SK-N-SH (cell line): ENCODE data around the gene EIF2AK2. TPM values are rescaled to one million over a fixed set of nuclear protein-coding genes. Genes with fewer than 3 reads are reported as not detected.
A peak's percentile ranks its signal among the peaks of the same experiment; 100 is the strongest.

Experiments used
- CTCF ChIA-PET: fragments of 300-600, 350-600 bp; formaldehyde crosslinking; extraction: SDS; loops from one replicate; lab custom pipeline; 2021; lab: Yijun Ruan, JAX
- POLR2A ChIA-PET: fragments of 350-600 bp; sonication (Branson Sonifier 250); formaldehyde crosslinking; extraction: SDS; loops from one replicate; lab custom pipeline; 2020; ENCODE audit warnings: antibody characterized with exemption, inconsistent platforms; lab: Yijun Ruan, JAX
- DNase-seq: peaks from one replicate; pipeline ENCODE4 v3.0.0; 2012
- H2AFZ ChIP-seq: fragments of 200-600 bp; sonication (generic); 2 replicates; pipeline ENCODE4 v1.8.1; 2016; ENCODE audit warnings: antibody characterized with exemption, mild to moderate bottlenecking, low read depth
- H3F3A ChIP-seq: fragments of 200-600 bp; sonication (generic); replicated peaks from 2 replicates; pipeline ENCODE3; 2016; ENCODE audit warnings: antibody characterized with exemption, mild to moderate bottlenecking; ENCODE audit not compliant: insufficient read depth
- H3K27ac ChIP-seq, 2 experiments: fragments of 200-500 bp in 1 of 2; fragments of 200-600 bp in 1 of 2; sonication (Bioruptor generic) in 1 of 2; sonication (generic), shearing (Covaris generic) in 1 of 2; 2 replicates each; pipeline versions ENCODE4 v1.5.1 to v1.6.1; 2014 to 2016; ENCODE audit warnings: low read depth in 2 of 2, inconsistent platforms in 1 of 2, low read length in 1 of 2, mild to moderate bottlenecking in 1 of 2, mixed read lengths in 1 of 2
- H3K27me3 ChIP-seq: fragments of 200-600 bp; sonication (generic), shearing (Covaris generic); 2 replicates; pipeline ENCODE4 v1.6.1; 2016; ENCODE audit warnings: mixed run types; ENCODE audit not compliant: insufficient read depth
- H3K36me3 ChIP-seq, 2 experiments: fragments of 200-500 bp in 1 of 2; fragments of 200-600 bp in 1 of 2; sonication (Bioruptor generic) in 1 of 2; sonication (generic) in 1 of 2; replicated peaks in 1 of 2; 2 replicates each; pipeline versions ENCODE3 to v1.5.1; 2014 to 2016; ENCODE audit warnings: low read length in 1 of 2, mild to moderate bottlenecking in 1 of 2; ENCODE audit not compliant: insufficient read depth in 2 of 2, control insufficient read depth in 1 of 2
- H3K4me1 ChIP-seq, 2 experiments: fragments of 200-500 bp in 1 of 2; fragments of 200-600 bp in 1 of 2; sonication (Bioruptor generic) in 1 of 2; sonication (generic), shearing (Covaris generic) in 1 of 2; 2 replicates each; pipeline versions ENCODE4 v1.5.1 to v1.6.1; 2014 to 2016; ENCODE audit warnings: low read depth in 1 of 2, low read length in 1 of 2, mixed run types in 1 of 2; ENCODE audit not compliant: insufficient read depth in 2 of 2, control insufficient read depth in 1 of 2
- H3K4me2 ChIP-seq: fragments of 200-600 bp; sonication (generic), shearing (Covaris generic); 2 replicates; pipeline ENCODE4 v1.6.1; 2017; ENCODE audit warnings: mixed run types
- H3K4me3 ChIP-seq, 2 experiments: fragments of 200-500 bp in 1 of 2; fragments of 200-600 bp in 1 of 2; sonication (Bioruptor generic) in 1 of 2; sonication (generic), shearing (Covaris generic) in 1 of 2; 2 replicates each; pipeline versions ENCODE4 v1.5.1 to v1.8.1; 2014 to 2016; ENCODE audit warnings: low read depth in 2 of 2, inconsistent platforms in 1 of 2, low read length in 1 of 2, mild to moderate bottlenecking in 1 of 2, mixed read lengths in 1 of 2, moderate library complexity in 1 of 2
- H3K79me2 ChIP-seq: fragments of 200-600 bp; sonication (generic); 2 replicates; pipeline ENCODE4 v1.8.1; 2017; ENCODE audit warnings: mild to moderate bottlenecking; ENCODE audit not compliant: insufficient read depth
- H3K9ac ChIP-seq: fragments of 200-600 bp; sonication (generic); 2 replicates; pipeline ENCODE4 v1.6.1; 2017; ENCODE audit warnings: mixed run types
- H3K9me2 ChIP-seq: fragments of 200-600 bp; sonication (generic); 2 replicates; pipeline ENCODE4 v1.6.1; 2017; ENCODE audit warnings: mixed run types
- H3K9me3 ChIP-seq: fragments of 200-600 bp; sonication (generic); 2 replicates; pipeline ENCODE4 v1.6.1; 2017; ENCODE audit warnings: mixed run types, mild to moderate bottlenecking, moderate library complexity
- H4K20me1 ChIP-seq: fragments of 200-600 bp; sonication (generic); 2 replicates; pipeline ENCODE4 v1.6.1; 2017; ENCODE audit warnings: mild to moderate bottlenecking, mixed run types; ENCODE audit not compliant: insufficient read depth
- CHD2 ChIP-seq: fragments of 150-350 bp; IDR thresholded peaks from 2 replicates; pipeline ENCODE4 v1.6.1; 2018; ENCODE audit warnings: low read length; ENCODE audit not compliant: partially characterized antibody
- ELF1 ChIP-seq: IDR thresholded peaks from 2 replicates; pipeline ENCODE4 v1.4.0; 2012
- FOSL2 ChIP-seq: IDR thresholded peaks from 2 replicates; pipeline ENCODE4 v1.4.0; 2012; ENCODE audit warnings: low read depth, mild to moderate bottlenecking, moderate library complexity, borderline replicate concordance
- FOXJ3 ChIP-seq: sonication (generic); formaldehyde crosslinking; IDR thresholded peaks from 2 replicates; pipeline ENCODE4 v1.5.1; 2020; ENCODE audit warnings: mild to moderate bottlenecking, missing genetic modification reagents
- FOXM1 ChIP-seq: IDR thresholded peaks from 2 replicates; pipeline ENCODE4 v1.4.0; 2012; ENCODE audit warnings: low read depth, mild to moderate bottlenecking
- MEF2A ChIP-seq: IDR thresholded peaks from 2 replicates; pipeline ENCODE4 v1.4.0; 2012; ENCODE audit warnings: low read depth, borderline replicate concordance
- MXI1 ChIP-seq: IDR thresholded peaks from 2 replicates; pipeline ENCODE4 v1.6.1; 2012; ENCODE audit warnings: mild to moderate bottlenecking, low read depth, low read length, improper control_type of control experiment
- NRF1 ChIP-seq: IDR thresholded peaks from 2 replicates; pipeline ENCODE4 v1.6.1; 2012; ENCODE audit warnings: low read depth, mild to moderate bottlenecking, low read length
- PBX3 ChIP-seq: IDR thresholded peaks from 2 replicates; pipeline ENCODE4; 2012
- POLR2AphosphoS5 ChIP-seq: IDR thresholded peaks from 2 replicates; pipeline ENCODE4 v1.6.1; 2012; ENCODE audit warnings: low read depth, low read length
- REST ChIP-seq: IDR thresholded peaks from 2 replicates; pipeline ENCODE4 v1.6.1; 2012; ENCODE audit warnings: mild to moderate bottlenecking, low read depth, low read length, moderate library complexity
- RFX5 ChIP-seq: IDR thresholded peaks from 2 replicates; pipeline ENCODE4 v1.6.1; 2012; ENCODE audit warnings: mild to moderate bottlenecking, improper control_type of control experiment, low read length
- SIN3A ChIP-seq: IDR thresholded peaks from 2 replicates; pipeline ENCODE4 v1.6.1; 2012; ENCODE audit warnings: low read depth, mild to moderate bottlenecking, low read length, moderate library complexity, borderline replicate concordance
- SMC3 ChIP-seq: IDR thresholded peaks from 2 replicates; pipeline ENCODE4 v1.6.1; 2012; ENCODE audit warnings: low read depth, low read length, improper control_type of control experiment
- TAF1 ChIP-seq: IDR thresholded peaks from 2 replicates; pipeline ENCODE4 v1.6.1; 2012; ENCODE audit warnings: low read depth, mild to moderate bottlenecking, low read length, moderate library complexity, borderline replicate concordance
- USF2 ChIP-seq: fragments of 150-350 bp; IDR thresholded peaks from 2 replicates; pipeline ENCODE4 v1.6.1; 2017; ENCODE audit warnings: antibody characterized with exemption, low read length, low read depth, borderline replicate concordance
- ZBTB33 ChIP-seq: IDR thresholded peaks from 2 replicates; pipeline ENCODE4 v1.4.0; 2012; ENCODE audit warnings: low read depth, borderline replicate concordance
- WGBS: methylation state at CpG from one replicate; pipeline ENCODE4 v1.1.6; 2017; ENCODE audit warnings: low lambda C conversion rate; 5-methylcytosine and 5-hydroxymethylcytosine counted together
- polyA plus RNA-seq, 3 experiments: library from polyadenylated mRNA; depleted of rRNA; stranded (reverse); fragments of >200 nt; gene quantifications; 2 replicates each; pipeline ENCODE4 v1.2.3, GENCODE V29; 2012

Gene EIF2AK2
- polyA plus RNA-seq, 1 of the 3 experiments (the other 2 are of a cell fraction), result 9.0 TPM

GRCh38 chr2:37105150-37105549, 51.6 kb downstream of the EIF2AK2 start:
- TF ChIP-seq FOXJ3 (CRISPR knock-in tag) (no peak), SMC3 (no peak), USF2 (no peak), NRF1 (no peak), SIN3A (no peak)
- TF ChIP-seq, all 33 proteins: peak for 0
- peaks cover 63 to 64% of the 10 kb centered on the region in 2 experiments for H3K36me3 ChIP-seq
- DNase-seq, result no peak
- no peaks in the 10 kb centered on the region for H3K9me2 ChIP-seq
- no peaks in the 10 kb centered on the region; a peak in 1 of 4 replicates for H3K4me1 ChIP-seq
- H3K4me2 ChIP-seq, result no peak overlapping the region
- 94% methylated on average over 5 of the region's 5 CpGs for WGBS
- POLR2A ChIA-PET, result no interaction called here
- H3K79me2 ChIP-seq, result no peaks in the 10 kb centered on the region
- peaks cover 5% of the 10 kb centered on the region for H3F3A ChIP-seq
- H3K27me3 ChIP-seq, result no peaks in the 10 kb centered on the region
- CTCF ChIA-PET, result interaction anchor here (1.3 kb wide), 1 partner anchor 23 kb away, joined by 4 read pairs; no protein-coding TSS in a partner anchor
- no peaks in the 10 kb centered on the region for H3K9me3 ChIP-seq
- H3K9ac ChIP-seq, result no peak overlapping the region
- H2AFZ ChIP-seq, result no peak overlapping the region
- H3K27ac ChIP-seq, result no peak overlapping the region
- H4K20me1 ChIP-seq, result no peaks in the 10 kb centered on the region
- H3K4me3 ChIP-seq, result no peak overlapping the region

- no peaks in the 10 kb centered on the region for H3K9me3 ChIP-seq
- H3K9me2 ChIP-seq, result no peaks in the 10 kb centered on the region
- H3K27me3 ChIP-seq, result no peaks in the 10 kb centered on the region
- H3K79me2 ChIP-seq, result no peaks in the 10 kb centered on the region
- no peaks in the 10 kb centered on the region; a peak in 1 of 4 replicates for H3K4me1 ChIP-seq
- H3K27ac ChIP-seq, result peak overlapping the region in 1 of 2 experiments; percentile 13; a peak in 1 of 4 replicates
- ChIA-PET POLR2A (no interaction called here), CTCF (no interaction called here)
- no peak overlapping the region for H3K4me2 ChIP-seq
- H2AFZ ChIP-seq, result no peak overlapping the region
- H3K36me3 ChIP-seq, result peaks cover 64 to 68% of the 10 kb centered on the region in 2 experiments
- H3F3A ChIP-seq, result peaks cover 5% of the 10 kb centered on the region
- no peak overlapping the region for H3K4me3 ChIP-seq
- no peaks in the 10 kb centered on the region for H4K20me1 ChIP-seq
- WGBS, result 98% methylated on average over 2 of the region's 2 CpGs
- H3K9ac ChIP-seq, result no peak overlapping the region
- no peak for DNase-seq
- no peak for TF ChIP-seq USF2
- no peak for TF ChIP-seq FOSL2
- no peak for TF ChIP-seq POLR2AphosphoS5
- no peak for TF ChIP-seq ZBTB33
- TF ChIP-seq RFX5, result no peak
- TF ChIP-seq FOXM1, result no peak
- TF ChIP-seq CHD2, result no peak
- no peak for TF ChIP-seq MXI1
- no peak for TF ChIP-seq REST
- no peak for TF ChIP-seq TAF1
- TF ChIP-seq ELF1, result no peak
- TF ChIP-seq PBX3, result no peak
- TF ChIP-seq MEF2A, result no peak
These were observed 52.6 kb downstream of the EIF2AK2 start for GRCh38 chr2:37104178-37104577.
